HL-60 (cell line): Measurements from ENCODE around the gene L3MBTL3.
"Not testable (repeated sequence)": the region's sequence is repeated elsewhere in the genome, so short reads cannot be mapped to it uniquely, and the experiment has no call there.

Experiments
- DNase-seq, 2 experiments: peaks; one replicate each; pipeline ENCODE4 v3.0.0-alpha.2; 2010 to 2020; ENCODE audit warnings: low read depth in 1 of 2, low spot score in 1 of 2
- H3K27ac ChIP-seq: fragments of 250-450 bp; sonication (Bioruptor Pico); replicated peaks from 2 replicates; pipeline ENCODE4 v1.5.1; 2020; ENCODE audit warnings: mild to moderate bottlenecking, moderate library complexity
- H3K27me3 ChIP-seq: fragments of 250-450 bp; sonication (Bioruptor Pico); 2 replicates; pipeline ENCODE4 v1.5.1; 2021; ENCODE audit warnings: mild to moderate bottlenecking, moderate library complexity; ENCODE audit not compliant: insufficient read depth, poor library complexity, severe bottlenecking
- H3K4me3 ChIP-seq: replicated peaks from 2 replicates; pipeline ENCODE4 v1.5.1; 2011; ENCODE audit warnings: mild to moderate bottlenecking, control low read depth, low read length; ENCODE audit not compliant: insufficient read depth
- GABPA ChIP-seq: IDR thresholded peaks from 2 replicates; pipeline ENCODE4 v1.6.1; 2012; ENCODE audit warnings: low read depth
- POLR2AphosphoS5 ChIP-seq: IDR thresholded peaks from 2 replicates; pipeline ENCODE4 v1.6.1; 2012; ENCODE audit warnings: low read depth
- SPI1 ChIP-seq: IDR thresholded peaks from 2 replicates; pipeline ENCODE4 v1.6.1; 2012; ENCODE audit warnings: low read depth, mild to moderate bottlenecking, borderline replicate concordance
- TF ChIP-seq, protein P1 (sequence below): IDR thresholded peaks from one replicate; pipeline ENCODE4 v1.5.1; 2011; ENCODE audit warnings: low read length, control low read depth, inconsistent platforms; ENCODE audit not compliant: insufficient read depth
- TF ChIP-seq, protein P2 (sequence below): IDR thresholded peaks from 2 replicates; pipeline ENCODE4 v1.6.1; 2012; ENCODE audit warnings: low read depth; ENCODE audit not compliant: insufficient replicate concordance

The L3MBTL3 gene

DNA sequence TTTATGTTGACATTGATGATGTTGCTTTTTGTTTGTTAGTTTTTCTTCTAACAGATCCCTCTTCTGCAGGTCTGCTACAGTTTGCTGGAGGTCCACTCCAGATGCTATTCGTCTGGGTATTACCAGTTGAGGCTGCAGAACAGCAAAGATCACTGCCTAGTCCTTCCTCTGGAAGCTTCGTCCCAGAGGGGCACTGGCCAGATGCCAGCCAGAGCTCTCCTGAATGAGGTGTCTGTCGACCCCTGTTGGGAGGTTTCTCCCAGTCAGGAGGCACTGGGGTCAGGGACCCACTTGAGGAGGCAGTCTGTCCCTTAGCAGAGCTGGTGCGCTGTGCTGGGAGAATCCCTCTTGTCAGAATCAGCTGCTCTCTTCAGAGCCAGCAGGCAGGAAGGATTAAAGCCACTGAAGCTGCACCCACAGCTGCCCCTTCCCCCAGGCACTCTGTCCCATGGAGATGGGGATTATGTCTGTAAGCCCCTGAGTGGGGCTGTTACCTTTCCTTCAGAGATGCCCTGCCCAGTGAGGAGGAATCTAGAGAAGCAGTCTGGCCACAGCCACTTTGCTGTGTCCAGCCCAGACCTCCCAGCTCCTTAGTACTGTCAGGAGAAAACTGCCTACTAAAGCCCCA lies 155.1 kb downstream of the L3MBTL3 start:
- H3K4me3 ChIP-seq, H3K27me3 ChIP-seq, DNase-seq, H3K27ac ChIP-seq: not testable (repeated sequence)

DNA sequence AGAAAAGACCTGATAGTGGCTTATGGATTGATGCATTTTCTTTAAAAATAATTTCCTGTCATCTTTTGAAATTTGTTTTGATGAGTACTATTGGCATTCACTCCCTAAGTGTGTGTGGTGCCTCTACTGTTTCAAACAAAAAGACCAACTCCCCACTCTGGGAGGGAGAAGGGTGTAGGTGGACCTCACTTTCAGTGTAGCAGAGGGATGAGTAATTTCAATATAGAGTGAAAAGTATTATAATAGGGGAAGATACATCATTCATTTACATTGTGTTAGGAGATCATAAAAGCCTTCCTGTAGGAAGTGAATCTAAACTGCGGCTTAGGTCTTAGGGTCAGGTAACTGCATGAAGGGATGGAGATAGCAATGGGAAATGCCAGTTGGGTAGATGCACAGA lies 158.0 kb downstream of the L3MBTL3 start:
- H3K4me3 ChIP-seq, result no peak overlapping the region
- TF ChIP-seq SPI1, result no peak
- TF ChIP-seq POLR2AphosphoS5, result no peak
- no peak for TF ChIP-seq GABPA
- TF ChIP-seq, protein P1, sequence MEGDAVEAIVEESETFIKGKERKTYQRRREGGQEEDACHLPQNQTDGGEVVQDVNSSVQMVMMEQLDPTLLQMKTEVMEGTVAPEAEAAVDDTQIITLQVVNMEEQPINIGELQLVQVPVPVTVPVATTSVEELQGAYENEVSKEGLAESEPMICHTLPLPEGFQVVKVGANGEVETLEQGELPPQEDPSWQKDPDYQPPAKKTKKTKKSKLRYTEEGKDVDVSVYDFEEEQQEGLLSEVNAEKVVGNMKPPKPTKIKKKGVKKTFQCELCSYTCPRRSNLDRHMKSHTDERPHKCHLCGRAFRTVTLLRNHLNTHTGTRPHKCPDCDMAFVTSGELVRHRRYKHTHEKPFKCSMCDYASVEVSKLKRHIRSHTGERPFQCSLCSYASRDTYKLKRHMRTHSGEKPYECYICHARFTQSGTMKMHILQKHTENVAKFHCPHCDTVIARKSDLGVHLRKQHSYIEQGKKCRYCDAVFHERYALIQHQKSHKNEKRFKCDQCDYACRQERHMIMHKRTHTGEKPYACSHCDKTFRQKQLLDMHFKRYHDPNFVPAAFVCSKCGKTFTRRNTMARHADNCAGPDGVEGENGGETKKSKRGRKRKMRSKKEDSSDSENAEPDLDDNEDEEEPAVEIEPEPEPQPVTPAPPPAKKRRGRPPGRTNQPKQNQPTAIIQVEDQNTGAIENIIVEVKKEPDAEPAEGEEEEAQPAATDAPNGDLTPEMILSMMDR, result no peak
- TF ChIP-seq, protein P2, sequence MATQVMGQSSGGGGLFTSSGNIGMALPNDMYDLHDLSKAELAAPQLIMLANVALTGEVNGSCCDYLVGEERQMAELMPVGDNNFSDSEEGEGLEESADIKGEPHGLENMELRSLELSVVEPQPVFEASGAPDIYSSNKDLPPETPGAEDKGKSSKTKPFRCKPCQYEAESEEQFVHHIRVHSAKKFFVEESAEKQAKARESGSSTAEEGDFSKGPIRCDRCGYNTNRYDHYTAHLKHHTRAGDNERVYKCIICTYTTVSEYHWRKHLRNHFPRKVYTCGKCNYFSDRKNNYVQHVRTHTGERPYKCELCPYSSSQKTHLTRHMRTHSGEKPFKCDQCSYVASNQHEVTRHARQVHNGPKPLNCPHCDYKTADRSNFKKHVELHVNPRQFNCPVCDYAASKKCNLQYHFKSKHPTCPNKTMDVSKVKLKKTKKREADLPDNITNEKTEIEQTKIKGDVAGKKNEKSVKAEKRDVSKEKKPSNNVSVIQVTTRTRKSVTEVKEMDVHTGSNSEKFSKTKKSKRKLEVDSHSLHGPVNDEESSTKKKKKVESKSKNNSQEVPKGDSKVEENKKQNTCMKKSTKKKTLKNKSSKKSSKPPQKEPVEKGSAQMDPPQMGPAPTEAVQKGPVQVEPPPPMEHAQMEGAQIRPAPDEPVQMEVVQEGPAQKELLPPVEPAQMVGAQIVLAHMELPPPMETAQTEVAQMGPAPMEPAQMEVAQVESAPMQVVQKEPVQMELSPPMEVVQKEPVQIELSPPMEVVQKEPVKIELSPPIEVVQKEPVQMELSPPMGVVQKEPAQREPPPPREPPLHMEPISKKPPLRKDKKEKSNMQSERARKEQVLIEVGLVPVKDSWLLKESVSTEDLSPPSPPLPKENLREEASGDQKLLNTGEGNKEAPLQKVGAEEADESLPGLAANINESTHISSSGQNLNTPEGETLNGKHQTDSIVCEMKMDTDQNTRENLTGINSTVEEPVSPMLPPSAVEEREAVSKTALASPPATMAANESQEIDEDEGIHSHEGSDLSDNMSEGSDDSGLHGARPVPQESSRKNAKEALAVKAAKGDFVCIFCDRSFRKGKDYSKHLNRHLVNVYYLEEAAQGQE, result no peak
- no peak for DNase-seq
- no peak overlapping the region for H3K27ac ChIP-seq
- no peaks in the 10 kb centered on the region for H3K27me3 ChIP-seq

DNA sequence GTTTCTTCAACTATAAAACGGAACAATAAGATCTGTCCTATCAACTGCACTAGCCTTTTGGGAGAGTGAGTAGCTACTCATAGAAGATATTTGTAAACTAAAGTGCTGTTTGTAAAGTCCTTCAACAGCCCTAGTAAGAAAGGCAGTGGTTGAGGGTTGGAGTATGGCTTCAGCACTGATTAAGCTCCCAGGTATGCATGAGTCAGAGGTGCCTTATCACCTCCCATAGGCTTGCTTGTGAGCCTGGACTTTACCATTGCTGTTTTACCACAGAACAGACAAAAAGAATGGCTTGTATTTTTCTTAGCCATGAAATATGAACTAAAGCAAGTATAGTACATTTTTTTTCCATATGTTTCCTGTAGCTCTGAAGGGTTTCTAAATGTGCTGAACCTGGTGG lies 160.3 kb downstream of the L3MBTL3 start:
- no peak for DNase-seq
- no peak overlapping the region for H3K27ac ChIP-seq
- H3K27me3 ChIP-seq, result no peaks in the 10 kb centered on the region
- TF ChIP-seq, protein P1, result no peak
- TF ChIP-seq GABPA (no peak), SPI1 (no peak), POLR2AphosphoS5 (no peak)
- TF ChIP-seq, protein P2, result no peak
- no peak overlapping the region for H3K4me3 ChIP-seq

DNA sequence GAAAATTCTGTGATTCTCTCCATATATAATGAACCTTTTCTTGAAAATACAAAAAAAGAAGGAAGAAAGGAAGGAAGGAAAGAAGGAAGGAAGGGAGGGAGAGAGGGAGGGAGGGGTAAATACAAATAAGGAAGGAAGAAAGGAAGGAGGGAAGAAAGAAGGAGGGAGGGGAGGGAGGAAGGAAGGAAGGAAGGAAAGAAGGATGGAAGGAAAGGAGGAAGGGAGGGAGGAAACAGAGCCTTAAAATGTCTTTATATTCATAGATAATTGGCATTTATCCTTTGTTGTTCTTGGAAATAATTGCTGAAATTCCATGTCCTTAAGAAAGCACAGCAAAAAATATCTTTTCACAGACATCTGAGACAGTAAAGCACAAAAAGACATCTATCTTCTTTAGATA lies 164.1 kb downstream of the L3MBTL3 start:
- Histone ChIP-seq H3K27ac (no peak overlapping the region), H3K4me3 (no peak overlapping the region), H3K27me3 (no peaks in the 10 kb centered on the region)
- DNase-seq, result no peak
- TF ChIP-seq SPI1 (no peak), GABPA (no peak), POLR2AphosphoS5 (no peak)
- TF ChIP-seq, protein P2, result no peak
- TF ChIP-seq, protein P1, result no peak
